Lung (tissue), 12 donors: Measurements from ENCODE around the gene GRIPAP1. TPM values are rescaled to one million over a fixed set of nuclear protein-coding genes. Genes with fewer than 3 reads are reported as not detected.

ENCODE experiments used
- ATAC-seq: fragments of 200-7000 bp; cut with Tn5 transposase; one replicate; pipeline ENCODE4 v1.9.1; 2020; ENCODE audit warnings: moderate number of reproducible peaks; ENCODE audit not compliant: insufficient read depth, low FRiP score
- DNase-seq, 3 donors: peaks; one replicate each; pipeline ENCODE4 v3.0.0-alpha.2; 2013 to 2017
- H3K27ac ChIP-seq, 2 donors: one replicate each; pipeline ENCODE4 v1.5.1; 2013; ENCODE audit warnings: mild to moderate bottlenecking in 2 of 2, moderate library complexity in 2 of 2, control low read depth in 1 of 2, inconsistent platforms in 1 of 2, low read depth in 1 of 2, low read length in 1 of 2
- H3K27me3 ChIP-seq, 3 donors: one replicate each; pipeline ENCODE4 v1.5.1; 2013; ENCODE audit warnings: low read length in 2 of 3; ENCODE audit not compliant: control insufficient read depth in 3 of 3, insufficient read depth in 3 of 3
- H3K36me3 ChIP-seq, 4 donors: one replicate each; pipeline ENCODE4 v1.5.1; 2013; ENCODE audit warnings: low read length in 4 of 4, mild to moderate bottlenecking in 1 of 4, moderate library complexity in 1 of 4; ENCODE audit not compliant: control insufficient read depth in 4 of 4, insufficient read depth in 4 of 4
- H3K4me1 ChIP-seq, 5 donors: one replicate each; pipeline ENCODE4 v1.5.1; 2013; ENCODE audit warnings: low read length in 5 of 5, mild to moderate bottlenecking in 2 of 5, moderate library complexity in 1 of 5; ENCODE audit not compliant: control insufficient read depth in 5 of 5, insufficient read depth in 5 of 5
- H3K4me3 ChIP-seq: one replicate; pipeline ENCODE4 v1.5.1; 2013; ENCODE audit warnings: mild to moderate bottlenecking, control low read depth, moderate library complexity
- H3K9ac ChIP-seq, 2 donors: one replicate each; pipeline ENCODE4 v1.5.1; 2013; ENCODE audit warnings: low read length in 2 of 2, control low read depth in 1 of 2; ENCODE audit not compliant: insufficient read depth in 1 of 2
- H3K9me3 ChIP-seq, 4 donors: one replicate each; pipeline ENCODE4 v1.5.1; 2013; ENCODE audit warnings: low read length in 3 of 4, mild to moderate bottlenecking in 1 of 4, moderate library complexity in 1 of 4; ENCODE audit not compliant: control insufficient read depth in 4 of 4, insufficient read depth in 3 of 4
- WGBS, 2 donors: extraction: QIAGEN DNeasy Blood & Tissue Kit; methylation state at CpG; one replicate each; pipeline ENCODE4 v1.1.7; 2013; 5-methylcytosine and 5-hydroxymethylcytosine counted together
- polyA plus RNA-seq, 2 donors: library from polyadenylated mRNA; stranded (reverse); fragments of 200-250 nt; gene quantifications; one replicate each; pipeline ENCODE4 v1.2.1, GENCODE V29; 2013
- total RNA-seq, 2 donors: library from RNA; depleted of rRNA in 1 of 2; stranded (reverse); fragments of >200 nt in 1 of 2; gene quantifications; one replicate each; pipeline ENCODE4 v1.2.1, GENCODE V29; 2014 to 2021
- TF ChIP-seq, protein P1 (sequence below): IDR thresholded peaks from 2 replicates; pipeline ENCODE4 v1.5.1; 2012; ENCODE audit warnings: mild to moderate bottlenecking; ENCODE audit errors: control extremely low read depth, extremely low read depth
- donor health status: control.
- donor health status: control.
- donor health status: Bipolar disorder and iron deficiency.
- donor health status: healthy.
- donor health status: DM: yes; HTN: yes; CAD: no.

The GRIPAP1 gene
- total and polyA plus RNA-seq, 4 donors = 29.2 to 48.9 (median 34.2) TPM

DNA sequence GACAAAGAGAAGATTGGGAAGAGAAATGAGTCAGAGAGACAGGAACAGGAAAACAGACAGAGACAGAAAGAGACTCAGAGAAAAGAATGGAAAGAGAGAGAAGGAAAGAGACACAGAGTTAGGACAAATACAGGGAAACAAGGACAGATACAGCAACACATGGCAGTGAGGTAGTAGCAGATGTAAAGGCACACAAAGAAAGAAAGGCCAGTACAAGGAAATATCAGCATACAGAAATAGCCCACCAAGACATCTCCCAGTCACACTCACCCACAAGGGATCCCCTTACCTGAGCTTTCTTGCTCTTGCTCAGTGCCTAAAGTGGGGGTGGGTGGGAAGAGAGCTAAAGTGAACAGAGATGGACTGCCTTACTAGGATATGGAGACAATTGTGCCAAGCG is 4.2 kb downstream of the GRIPAP1 start:
- TF ChIP-seq, protein P1, sequence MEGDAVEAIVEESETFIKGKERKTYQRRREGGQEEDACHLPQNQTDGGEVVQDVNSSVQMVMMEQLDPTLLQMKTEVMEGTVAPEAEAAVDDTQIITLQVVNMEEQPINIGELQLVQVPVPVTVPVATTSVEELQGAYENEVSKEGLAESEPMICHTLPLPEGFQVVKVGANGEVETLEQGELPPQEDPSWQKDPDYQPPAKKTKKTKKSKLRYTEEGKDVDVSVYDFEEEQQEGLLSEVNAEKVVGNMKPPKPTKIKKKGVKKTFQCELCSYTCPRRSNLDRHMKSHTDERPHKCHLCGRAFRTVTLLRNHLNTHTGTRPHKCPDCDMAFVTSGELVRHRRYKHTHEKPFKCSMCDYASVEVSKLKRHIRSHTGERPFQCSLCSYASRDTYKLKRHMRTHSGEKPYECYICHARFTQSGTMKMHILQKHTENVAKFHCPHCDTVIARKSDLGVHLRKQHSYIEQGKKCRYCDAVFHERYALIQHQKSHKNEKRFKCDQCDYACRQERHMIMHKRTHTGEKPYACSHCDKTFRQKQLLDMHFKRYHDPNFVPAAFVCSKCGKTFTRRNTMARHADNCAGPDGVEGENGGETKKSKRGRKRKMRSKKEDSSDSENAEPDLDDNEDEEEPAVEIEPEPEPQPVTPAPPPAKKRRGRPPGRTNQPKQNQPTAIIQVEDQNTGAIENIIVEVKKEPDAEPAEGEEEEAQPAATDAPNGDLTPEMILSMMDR = no peak
- H3K27me3 ChIP-seq = peaks cover 0 to 4% (median 0%) of the 10 kb centered on the region in 3 donors
- no peak overlapping the region for H3K9ac ChIP-seq
- DNase-seq = no peak
- no peak overlapping the region for H3K27ac ChIP-seq
- H3K4me1 ChIP-seq = peaks cover 0 to 4% (median 0%) of the 10 kb centered on the region in 5 donors
- no peak overlapping the region for H3K4me3 ChIP-seq
- WGBS, 2 donors = 67 to 100% methylated on average over 1 of the region's 1 CpG
- peaks cover 0 to 9% (median 2%) of the 10 kb centered on the region in 4 donors for H3K9me3 ChIP-seq
- peaks cover 0 to 21% (median 12%) of the 10 kb centered on the region in 4 donors for H3K36me3 ChIP-seq
- no peak for ATAC-seq

DNA sequence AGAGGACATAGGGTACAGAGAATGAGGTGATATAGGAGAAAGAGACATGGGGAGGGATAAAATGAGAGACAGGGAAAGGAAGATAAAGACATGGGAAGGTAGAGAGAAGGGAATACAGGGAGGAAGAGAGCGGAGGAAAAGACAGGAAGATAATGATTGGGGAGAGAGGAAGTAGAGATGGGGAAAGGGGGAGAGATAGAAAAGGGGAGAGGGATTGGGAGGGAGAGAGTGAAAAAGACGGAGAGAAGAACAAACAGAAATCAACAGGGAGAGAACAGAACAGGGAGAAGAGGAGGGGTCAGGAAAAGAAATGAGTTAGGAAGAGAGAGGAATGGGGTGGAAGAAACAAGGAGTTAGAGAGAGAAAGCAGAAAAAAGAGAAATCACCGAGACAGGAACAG is 4.6 kb downstream of the GRIPAP1 start:
- Histone ChIP-seq H3K4me1 (peaks cover 0 to 4% (median 0%) of the 10 kb centered on the region in 5 donors), H3K9me3 (peaks cover 0 to 9% (median 2%) of the 10 kb centered on the region in 4 donors), H3K27ac (no peak overlapping the region), H3K36me3 (peaks cover 0 to 21% (median 12%) of the 10 kb centered on the region in 4 donors), H3K27me3 (peaks cover 0 to 4% (median 0%) of the 10 kb centered on the region in 3 donors), H3K4me3 (no peak overlapping the region), H3K9ac (no peak overlapping the region)
- WGBS, 2 donors = 86 to 100% methylated on average over 3 of the region's 3 CpGs
- TF ChIP-seq, protein P1 = no peak
- ATAC-seq (no peak), DNase-seq (no peak)

DNA sequence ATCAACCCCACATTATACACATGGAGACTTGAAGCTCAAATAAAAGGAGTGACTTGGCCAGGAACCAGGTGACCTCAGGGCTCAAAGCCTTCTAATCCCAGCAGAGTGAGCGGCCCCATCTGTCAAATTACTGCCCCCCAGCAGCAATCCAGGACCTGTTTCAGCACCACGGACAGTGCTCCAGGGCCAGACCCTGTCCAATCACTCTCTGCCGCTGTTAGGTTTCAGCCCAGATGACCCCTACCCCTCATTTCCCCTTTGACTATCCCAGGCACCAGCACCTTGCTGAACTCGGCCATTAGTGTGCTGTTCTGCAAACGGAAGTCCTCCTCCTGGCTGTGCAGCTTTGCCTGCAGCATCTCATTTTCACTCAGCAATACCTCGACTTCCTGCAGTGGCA is 5.1 kb downstream of the GRIPAP1 start:
- Histone ChIP-seq H3K9me3 (peaks cover 0 to 5% (median 2%) of the 10 kb centered on the region in 4 donors), H3K27ac (no peak overlapping the region), H3K4me3 (no peak overlapping the region), H3K9ac (no peak overlapping the region), H3K4me1 (peaks cover 0 to 4% (median 0%) of the 10 kb centered on the region in 5 donors), H3K27me3 (peaks cover 0 to 4% (median 0%) of the 10 kb centered on the region in 3 donors), H3K36me3 (peaks cover 0 to 21% (median 13%) of the 10 kb centered on the region in 4 donors)
- TF ChIP-seq, protein P1 = no peak
- DNase-seq = no peak
- 71 to 83% methylated on average over 6 of the region's 6 CpGs for WGBS, 2 donors
- ATAC-seq = no peak

DNA sequence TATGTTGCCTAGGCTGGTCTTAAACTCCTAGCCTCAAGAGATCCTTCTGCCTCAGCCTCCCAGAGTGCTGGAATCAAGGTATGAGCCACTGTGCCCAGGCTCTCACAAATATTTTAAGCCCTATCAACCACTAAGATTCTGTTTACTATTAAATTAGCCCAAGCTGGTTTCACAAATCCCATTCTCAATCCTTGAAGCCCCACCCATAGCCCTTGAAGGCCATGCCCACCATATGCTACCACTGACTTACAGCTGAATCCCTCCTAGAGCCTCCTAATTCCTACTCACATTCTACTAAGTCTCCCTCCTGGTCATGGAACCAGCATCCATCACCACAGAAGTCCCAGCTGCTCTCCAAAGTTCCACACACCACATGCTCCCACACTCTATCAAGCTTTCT is 9.7 kb downstream of the GRIPAP1 start:
- TF ChIP-seq, protein P1 = no peak
- H3K9me3 ChIP-seq = peaks cover 0 to 6% (median 2%) of the 10 kb centered on the region in 4 donors
- H3K4me1 ChIP-seq = peaks cover 0 to 3% (median 0%) of the 10 kb centered on the region in 5 donors
- peaks cover 0 to 4% (median 0%) of the 10 kb centered on the region in 3 donors for H3K27me3 ChIP-seq
- no peak overlapping the region for H3K9ac ChIP-seq
- no peak for DNase-seq
- peaks cover 0 to 27% (median 13%) of the 10 kb centered on the region in 4 donors for H3K36me3 ChIP-seq
- H3K27ac ChIP-seq = no peak overlapping the region
- ATAC-seq = no peak
- H3K4me3 ChIP-seq = no peak overlapping the region
